Panc1 (cell line): ENCODE results near the gene DAB2. TPM values are rescaled to one million over a fixed set of nuclear protein-coding genes. Genes with fewer than 3 reads are reported as not detected.

ENCODE experiments used
- ATAC-seq: fragments of 200-7000 bp; cut with Tn5 transposase; 2 replicates; pipeline ENCODE4 v1.9.1; 2020; ENCODE audit warnings: mild to moderate bottlenecking, moderate library complexity
- BruUV-seq: library from RNA; stranded (reverse); fragments of 400-500 nt; replicated peaks from 2 replicates; lab custom pipeline; 2021; lab: Mats Ljungman, UMichigan
- CTCF ChIA-PET: fragments of 300-600 bp; sonication (Branson Sonifier 250); formaldehyde crosslinking; loops from one replicate; lab custom pipeline; 2022; ENCODE audit warnings: antibody characterized with exemption; lab: Charles Lee
- POLR2A ChIA-PET: fragments of 300-600 bp; sonication (Branson Sonifier 250); formaldehyde crosslinking; loops from one replicate; lab custom pipeline; 2022; ENCODE audit warnings: antibody characterized with exemption; lab: Charles Lee
- DNase-seq: peaks from one replicate; pipeline ENCODE4 v3.0.0-alpha.2; 2010; ENCODE audit warnings: low read depth, low spot score
- H3K27ac ChIP-seq: 2 replicates; pipeline ENCODE4 v1.5.1; 2011; ENCODE audit warnings: mild to moderate bottlenecking, low read length, inconsistent platforms
- H3K27me3 ChIP-seq: fragments of 200-500 bp; sonication (Bioruptor generic); 2 replicates; pipeline ENCODE4 v1.6.0; 2014; ENCODE audit warnings: low read length, inconsistent platforms; ENCODE audit not compliant: control insufficient read depth, insufficient read depth
- H3K36me3 ChIP-seq: fragments of 200-500 bp; sonication (Bioruptor generic); 2 replicates; pipeline ENCODE4 v1.5.1; 2014; ENCODE audit warnings: inconsistent platforms, mild to moderate bottlenecking, low read length, moderate library complexity; ENCODE audit not compliant: control insufficient read depth, insufficient read depth
- H3K4me1 ChIP-seq: 2 replicates; pipeline ENCODE4 v1.5.1; 2011; ENCODE audit warnings: inconsistent platforms, mild to moderate bottlenecking, low read length, moderate library complexity; ENCODE audit not compliant: control insufficient read depth, insufficient read depth
- H3K4me3 ChIP-seq, 2 experiments: 2 replicates each; pipeline ENCODE4 v1.5.1; 2011 to 2012; ENCODE audit warnings: low read depth in 2 of 2, low read length in 2 of 2, mild to moderate bottlenecking in 2 of 2, inconsistent platforms in 1 of 2, moderate library complexity in 1 of 2
- H3K9me3 ChIP-seq: fragments of 200-500 bp; sonication (Bioruptor generic); 2 replicates; pipeline ENCODE4 v1.5.1; 2014; ENCODE audit warnings: low read depth, mild to moderate bottlenecking, inconsistent platforms, low read length, moderate library complexity; ENCODE audit not compliant: control insufficient read depth, insufficient read depth
- POLR2AphosphoS5 ChIP-seq: IDR thresholded peaks from 2 replicates; pipeline ENCODE4 v1.6.1; 2012; ENCODE audit warnings: mild to moderate bottlenecking, low read depth, low read length, moderate library complexity
- SIN3A ChIP-seq: IDR thresholded peaks from 2 replicates; pipeline ENCODE4 v1.6.1; 2012; ENCODE audit warnings: low read depth, mild to moderate bottlenecking, low read length, moderate library complexity, borderline replicate concordance; ENCODE audit not compliant: insufficient read depth
- TCF7L2 ChIP-seq: IDR thresholded peaks from 2 replicates; pipeline ENCODE4 v1.6.1; 2011; ENCODE audit warnings: mild to moderate bottlenecking, low read depth, low read length, inconsistent platforms
- in situ Hi-C: cut with HindIII; loops from 2 replicates; pipeline ENCODE4 v1.10.0; 2016; ENCODE audit warnings: low sequenced_read_pairs, low pct_unique_long_range_greater_than_20kb
- intact Hi-C: fragments of 100-400 bp; cut with micrococcal nuclease; formaldehyde crosslinking; loops from one replicate; pipeline ENCODE4 v1.10.0; 2022; ENCODE audit not compliant: unreplicated experiment
- total RNA-seq: library from RNA; stranded (reverse); gene quantifications from one replicate; pipeline ENCODE4 v1.2.1, GENCODE V29; 2021; ENCODE audit not compliant: unreplicated experiment
- TF ChIP-seq, protein P1 (sequence below), 2 experiments: IDR thresholded peaks; 2 replicates each; pipeline ENCODE4 v1.6.1; 2011 to 2012; ENCODE audit warnings: low read depth in 2 of 2, control low read depth in 1 of 2, low read length in 1 of 2, mild to moderate bottlenecking in 1 of 2, moderate library complexity in 1 of 2; ENCODE audit not compliant: insufficient read depth in 1 of 2
- TF ChIP-seq, protein P2 (sequence below): fragments of 450-650 bp; IDR thresholded peaks from 2 replicates; pipeline ENCODE4 v1.5.1; 2017; ENCODE audit warnings: mild to moderate bottlenecking

The DAB2 gene
- total RNA-seq, 1 experiment from 2014 or later: 1.7 TPM

DNA sequence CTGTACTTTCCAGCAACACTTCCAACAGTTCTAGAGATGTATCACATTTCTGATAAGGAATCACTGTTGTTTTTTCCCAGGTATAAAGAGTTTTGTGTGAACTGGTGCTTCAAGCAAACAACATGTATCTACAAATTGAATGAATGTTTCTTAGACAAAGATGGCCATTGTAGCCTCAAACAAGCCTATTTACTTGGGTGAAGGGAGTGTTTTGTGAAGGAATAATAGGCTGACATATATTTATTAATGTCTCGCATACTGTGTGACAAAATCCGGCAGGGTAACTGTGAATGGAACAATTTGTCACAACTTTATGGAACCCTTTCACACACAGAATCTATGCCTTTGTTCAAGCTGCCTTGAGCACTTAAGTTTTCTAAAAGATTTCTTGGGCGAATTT is 24.8 kb upstream of the DAB2 start:
- ChIA-PET CTCF (no interaction called here), POLR2A (no interaction called here)
- peaks cover 4% of the 10 kb centered on the region; the same call in 1 of the 2 replicates for H3K27me3 ChIP-seq
- H3K36me3 ChIP-seq: no peaks in the 10 kb centered on the region
- H3K9me3 ChIP-seq: no peaks in the 10 kb centered on the region
- no TSS peak for BruUV-seq
- H3K4me1 ChIP-seq: no peaks in the 10 kb centered on the region
- intact Hi-C loops (no loop called here), in situ Hi-C loops (no loop called here)
- ATAC-seq (no peak), DNase-seq (no peak)
- TF ChIP-seq, protein P1, sequence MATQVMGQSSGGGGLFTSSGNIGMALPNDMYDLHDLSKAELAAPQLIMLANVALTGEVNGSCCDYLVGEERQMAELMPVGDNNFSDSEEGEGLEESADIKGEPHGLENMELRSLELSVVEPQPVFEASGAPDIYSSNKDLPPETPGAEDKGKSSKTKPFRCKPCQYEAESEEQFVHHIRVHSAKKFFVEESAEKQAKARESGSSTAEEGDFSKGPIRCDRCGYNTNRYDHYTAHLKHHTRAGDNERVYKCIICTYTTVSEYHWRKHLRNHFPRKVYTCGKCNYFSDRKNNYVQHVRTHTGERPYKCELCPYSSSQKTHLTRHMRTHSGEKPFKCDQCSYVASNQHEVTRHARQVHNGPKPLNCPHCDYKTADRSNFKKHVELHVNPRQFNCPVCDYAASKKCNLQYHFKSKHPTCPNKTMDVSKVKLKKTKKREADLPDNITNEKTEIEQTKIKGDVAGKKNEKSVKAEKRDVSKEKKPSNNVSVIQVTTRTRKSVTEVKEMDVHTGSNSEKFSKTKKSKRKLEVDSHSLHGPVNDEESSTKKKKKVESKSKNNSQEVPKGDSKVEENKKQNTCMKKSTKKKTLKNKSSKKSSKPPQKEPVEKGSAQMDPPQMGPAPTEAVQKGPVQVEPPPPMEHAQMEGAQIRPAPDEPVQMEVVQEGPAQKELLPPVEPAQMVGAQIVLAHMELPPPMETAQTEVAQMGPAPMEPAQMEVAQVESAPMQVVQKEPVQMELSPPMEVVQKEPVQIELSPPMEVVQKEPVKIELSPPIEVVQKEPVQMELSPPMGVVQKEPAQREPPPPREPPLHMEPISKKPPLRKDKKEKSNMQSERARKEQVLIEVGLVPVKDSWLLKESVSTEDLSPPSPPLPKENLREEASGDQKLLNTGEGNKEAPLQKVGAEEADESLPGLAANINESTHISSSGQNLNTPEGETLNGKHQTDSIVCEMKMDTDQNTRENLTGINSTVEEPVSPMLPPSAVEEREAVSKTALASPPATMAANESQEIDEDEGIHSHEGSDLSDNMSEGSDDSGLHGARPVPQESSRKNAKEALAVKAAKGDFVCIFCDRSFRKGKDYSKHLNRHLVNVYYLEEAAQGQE (IDR thresholded peaks at IDR 0.05; ENCODE audit: insufficient read depth in 1 of 2, low read depth in 2 of 2, low read length in 1 of 2): no peak
- no peak for TF ChIP-seq TCF7L2
- no peak for TF ChIP-seq SIN3A
- TF ChIP-seq POLR2AphosphoS5: no peak
- TF ChIP-seq, protein P2, sequence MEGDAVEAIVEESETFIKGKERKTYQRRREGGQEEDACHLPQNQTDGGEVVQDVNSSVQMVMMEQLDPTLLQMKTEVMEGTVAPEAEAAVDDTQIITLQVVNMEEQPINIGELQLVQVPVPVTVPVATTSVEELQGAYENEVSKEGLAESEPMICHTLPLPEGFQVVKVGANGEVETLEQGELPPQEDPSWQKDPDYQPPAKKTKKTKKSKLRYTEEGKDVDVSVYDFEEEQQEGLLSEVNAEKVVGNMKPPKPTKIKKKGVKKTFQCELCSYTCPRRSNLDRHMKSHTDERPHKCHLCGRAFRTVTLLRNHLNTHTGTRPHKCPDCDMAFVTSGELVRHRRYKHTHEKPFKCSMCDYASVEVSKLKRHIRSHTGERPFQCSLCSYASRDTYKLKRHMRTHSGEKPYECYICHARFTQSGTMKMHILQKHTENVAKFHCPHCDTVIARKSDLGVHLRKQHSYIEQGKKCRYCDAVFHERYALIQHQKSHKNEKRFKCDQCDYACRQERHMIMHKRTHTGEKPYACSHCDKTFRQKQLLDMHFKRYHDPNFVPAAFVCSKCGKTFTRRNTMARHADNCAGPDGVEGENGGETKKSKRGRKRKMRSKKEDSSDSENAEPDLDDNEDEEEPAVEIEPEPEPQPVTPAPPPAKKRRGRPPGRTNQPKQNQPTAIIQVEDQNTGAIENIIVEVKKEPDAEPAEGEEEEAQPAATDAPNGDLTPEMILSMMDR: no peak
- H3K4me3 ChIP-seq: no peak overlapping the region
- no peak overlapping the region for H3K27ac ChIP-seq

DNA sequence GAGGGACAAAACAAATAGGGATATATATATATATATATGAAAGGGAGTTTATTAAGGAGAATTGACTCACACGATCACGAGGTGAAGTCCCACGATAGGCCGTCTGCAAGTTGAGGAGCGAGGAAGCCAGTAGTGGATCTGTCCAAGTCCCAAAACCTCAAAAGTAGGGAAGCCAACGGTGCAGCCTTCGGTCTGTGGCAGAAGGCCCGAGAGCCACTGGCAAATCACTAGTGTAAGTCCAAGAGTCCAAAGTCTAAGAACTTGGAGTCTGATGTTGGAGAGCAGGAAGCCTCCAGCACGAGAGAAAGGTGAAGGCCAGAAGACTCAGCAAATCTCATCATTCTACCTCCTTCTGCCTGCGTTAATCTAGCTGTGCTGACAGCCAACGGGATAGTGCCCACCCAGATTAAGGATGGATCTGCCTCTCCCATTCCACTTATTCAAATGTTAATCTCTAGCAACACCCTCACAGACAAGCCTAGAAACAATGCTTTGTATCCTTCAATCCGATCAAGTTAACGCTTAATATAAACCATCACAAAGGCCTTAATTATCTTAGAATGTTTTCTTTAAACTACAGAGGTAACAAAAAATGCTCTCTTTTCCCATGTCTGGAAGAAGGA is 23.8 kb upstream of the DAB2 start:
- POLR2A ChIA-PET: no interaction called here
- intact Hi-C loops: no loop called here
- Histone ChIP-seq H3K36me3 (no peaks in the 10 kb centered on the region), H3K9me3 (no peaks in the 10 kb centered on the region), H3K4me1 (no peaks in the 10 kb centered on the region), H3K4me3 (no peak overlapping the region), H3K27me3 (peaks cover 2% of the 10 kb centered on the region; the same call in 1 of the 2 replicates), H3K27ac (no peak overlapping the region)
- in situ Hi-C loops: no loop called here
- CTCF ChIA-PET: no interaction called here
- DNase-seq (no peak), ATAC-seq (no peak)
- no TSS peak for BruUV-seq
- TF ChIP-seq POLR2AphosphoS5: no peak

DNA sequence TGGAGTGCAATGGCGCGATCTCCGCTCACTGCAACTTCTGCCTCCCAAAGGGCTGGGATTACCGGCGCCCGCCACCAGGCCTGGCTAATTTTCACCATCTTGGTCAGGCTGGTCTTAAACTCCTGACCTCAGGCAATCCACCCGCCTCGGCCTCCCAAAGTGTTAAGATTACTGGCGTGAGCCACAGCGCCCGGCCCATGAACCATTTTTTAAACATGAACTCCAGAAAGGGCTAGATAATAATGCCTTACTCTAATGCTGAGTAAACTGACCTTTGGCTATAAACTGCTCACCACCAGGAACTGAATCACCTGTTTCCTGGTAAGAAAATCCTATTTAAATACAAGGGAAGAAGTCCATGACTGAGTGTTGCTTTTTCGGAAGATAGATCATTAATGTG is 23.2 kb upstream of the DAB2 start:
- DNase-seq: no peak
- POLR2A ChIA-PET: no interaction called here
- no peak for ATAC-seq

More for the DNA sequence above, 23.2 kb upstream of the DAB2 start:
- BruUV-seq: no TSS peak
- Histone ChIP-seq H3K9me3 (no peaks in the 10 kb centered on the region), H3K27me3 (no peaks in the 10 kb centered on the region), H3K36me3 (no peaks in the 10 kb centered on the region), H3K4me1 (no peaks in the 10 kb centered on the region), H3K27ac (no peak overlapping the region), H3K4me3 (no peak overlapping the region)
- CTCF ChIA-PET: no interaction called here
- TF ChIP-seq, protein P1 (IDR thresholded peaks at IDR 0.05; ENCODE audit: insufficient read depth in 1 of 2, low read depth in 2 of 2, low read length in 1 of 2): no peak
- no peak for TF ChIP-seq SIN3A
- TF ChIP-seq, protein P2: no peak
- no peak for TF ChIP-seq TCF7L2
- TF ChIP-seq POLR2AphosphoS5: no peak
- intact Hi-C loops: no loop called here
- in situ Hi-C loops: no loop called here
